Hepatocyte (in vitro differentiated cells): ENCODE results near the gene USP2. TPM values are rescaled to one million over a fixed set of nuclear protein-coding genes. Genes with fewer than 3 reads are reported as not detected.

Experiments used
- DNase-seq: peaks from one replicate; pipeline ENCODE4 v3.0.0-alpha.2; 2016; ENCODE audit warnings: low spot score
- H2AFZ ChIP-seq: fragments of 200-600 bp; sonication (generic); 2 replicates; pipeline ENCODE4 v1.6.0; 2016; ENCODE audit warnings: antibody characterized with exemption, mild to moderate bottlenecking
- H3K27ac ChIP-seq: fragments of 200-600 bp; sonication (generic); 2 replicates; pipeline ENCODE4 v1.5.1; 2016; ENCODE audit warnings: mild to moderate bottlenecking
- H3K27me3 ChIP-seq: fragments of 200-600 bp; sonication (generic); 2 replicates; pipeline ENCODE4 v1.6.1; 2016
- H3K36me3 ChIP-seq: fragments of 200-600 bp; sonication (generic); replicated peaks from 2 replicates; pipeline ENCODE4 v1.5.1; 2016; ENCODE audit warnings: low read depth; ENCODE audit not compliant: insufficient read depth
- H3K4me1 ChIP-seq: fragments of 200-600 bp; sonication (generic); 2 replicates; pipeline ENCODE4 v1.5.1; 2016; ENCODE audit warnings: mild to moderate bottlenecking, moderate library complexity; ENCODE audit not compliant: insufficient read depth
- H3K4me2 ChIP-seq: fragments of 200-600 bp; sonication (generic); 2 replicates; pipeline ENCODE4 v1.6.0; 2016
- H3K4me3 ChIP-seq: fragments of 200-600 bp; sonication (generic); 2 replicates; pipeline ENCODE4 v1.5.1; 2016; ENCODE audit warnings: mild to moderate bottlenecking
- H3K79me2 ChIP-seq: fragments of 200-600 bp; sonication (generic); 2 replicates; pipeline ENCODE4 v1.6.0; 2017; ENCODE audit warnings: mild to moderate bottlenecking
- H3K9me2 ChIP-seq: fragments of 200-600 bp; sonication (generic); replicated peaks from 2 replicates; pipeline ENCODE4 v1.6.0; 2017; ENCODE audit warnings: mild to moderate bottlenecking; ENCODE audit not compliant: insufficient read depth
- H3K9me3 ChIP-seq: fragments of 200-600 bp; sonication (generic); 2 replicates; pipeline ENCODE4 v1.5.1; 2016; ENCODE audit warnings: low read depth, mild to moderate bottlenecking
- H4K20me1 ChIP-seq: fragments of 200-600 bp; sonication (generic); 2 replicates; pipeline ENCODE4 v1.6.0; 2016; ENCODE audit warnings: mild to moderate bottlenecking; ENCODE audit not compliant: insufficient read depth, poor library complexity, severe bottlenecking
- CTCF ChIP-seq: fragments of 200-600 bp; sonication (generic); IDR thresholded peaks from 2 replicates; pipeline ENCODE4 v1.5.1; 2016; ENCODE audit warnings: antibody characterized with exemption, mild to moderate bottlenecking; ENCODE audit not compliant: poor library complexity
- EZH2 ChIP-seq: fragments of 200-600 bp; sonication (generic); IDR thresholded peaks from 2 replicates; pipeline ENCODE4 v1.6.1; 2016; ENCODE audit warnings: antibody characterized with exemption, mild to moderate bottlenecking, borderline replicate concordance
- EZH2phosphoT487 ChIP-seq: fragments of 200-600 bp; sonication (generic); IDR thresholded peaks from one replicate; pipeline ENCODE4 v1.6.1; 2018; ENCODE audit warnings: antibody characterized with exemption, mild to moderate bottlenecking, low read depth, moderate library complexity; ENCODE audit not compliant: unreplicated experiment, severe bottlenecking
- WGBS: methylation state at CpG from one replicate; pipeline ENCODE4 v1.1.6; 2016; ENCODE audit warnings: low lambda C conversion rate; ENCODE audit errors: missing lambda C conversion rate; 5-methylcytosine and 5-hydroxymethylcytosine counted together
- polyA plus RNA-seq: library from polyadenylated mRNA; unstranded; fragments of >200 nt; fragmentation: Nextera tagmentation; extraction: Ambion mirVana; gene quantifications from 2 replicates; pipeline ENCODE4 v1.2.1, GENCODE V29; 2016
- total RNA-seq: library from RNA; depleted of rRNA; stranded (reverse); fragments of >200 nt; gene quantifications from 2 replicates; pipeline ENCODE4 v1.2.3, GENCODE V29; 2014

Gene USP2
- total and polyA plus RNA-seq, 2 experiments from 2014 or later: 7.3 to 23.5 TPM

GRCh38 chr11:119307974-119308373 lies 73.5 kb downstream of the USP2 start:
- no peaks in the 10 kb centered on the region for H3K79me2 ChIP-seq
- no peaks in the 10 kb centered on the region for H3K27me3 ChIP-seq
- no peaks in the 10 kb centered on the region for H3K9me3 ChIP-seq
- H2AFZ ChIP-seq: no peak overlapping the region
- TF ChIP-seq EZH2phosphoT487 (no peak), EZH2 (no peak), CTCF (no peak)
- no peak overlapping the region for H3K4me2 ChIP-seq
- no peak overlapping the region for H3K4me3 ChIP-seq
- no peak overlapping the region for H3K27ac ChIP-seq
- no peaks in the 10 kb centered on the region for H3K4me1 ChIP-seq
- H3K9me2 ChIP-seq: no peaks in the 10 kb centered on the region
- no peaks in the 10 kb centered on the region for H3K36me3 ChIP-seq
- DNase-seq: no peak
- WGBS: 95% methylated on average over 5 of the region's 5 CpGs
- H4K20me1 ChIP-seq: no peaks in the 10 kb centered on the region

GRCh38 chr11:119307219-119307618 lies 74.3 kb downstream of the USP2 start:
- no peak overlapping the region for H3K27ac ChIP-seq
- DNase-seq: no peak
- H3K4me1 ChIP-seq: no peaks in the 10 kb centered on the region
- H3K9me3 ChIP-seq: no peaks in the 10 kb centered on the region
- H3K9me2 ChIP-seq: no peaks in the 10 kb centered on the region
- no peaks in the 10 kb centered on the region for H4K20me1 ChIP-seq
- H3K4me3 ChIP-seq: no peak overlapping the region
- WGBS: 79% methylated on average over 1 of the region's 1 CpG
- no peak overlapping the region for H3K4me2 ChIP-seq
- H2AFZ ChIP-seq: no peak overlapping the region
- no peaks in the 10 kb centered on the region for H3K79me2 ChIP-seq
- H3K36me3 ChIP-seq: no peaks in the 10 kb centered on the region
- no peak for TF ChIP-seq EZH2
- no peak for TF ChIP-seq CTCF
- no peak for TF ChIP-seq EZH2phosphoT487
- H3K27me3 ChIP-seq: no peaks in the 10 kb centered on the region

GRCh38 chr11:119306373-119306890 lies 75.1 kb downstream of the USP2 start:
- TF ChIP-seq CTCF (no peak), EZH2phosphoT487 (no peak), EZH2 (no peak)
- DNase-seq: no peak
- Histone ChIP-seq H3K4me2 (no peak overlapping the region), H2AFZ (no peak overlapping the region), H3K9me2 (no peaks in the 10 kb centered on the region), H3K9me3 (no peaks in the 10 kb centered on the region), H3K4me1 (no peaks in the 10 kb centered on the region), H3K27ac (no peak overlapping the region), H3K4me3 (no peak overlapping the region), H4K20me1 (no peaks in the 10 kb centered on the region), H3K79me2 (no peaks in the 10 kb centered on the region), H3K36me3 (no peaks in the 10 kb centered on the region), H3K27me3 (no peaks in the 10 kb centered on the region)
- 83% methylated on average over 5 of the region's 5 CpGs for WGBS
